Islet of Langerhans (tissue), 1 donor: ENCODE results near the gene BTBD1.

Experiments
- FAIRE-seq: peaks from one replicate; lab custom pipeline; 2011; peaks lifted over from hg19 to GRCh38; lab: Jason Lieb, UNC

BTBD1 gene

DNA sequence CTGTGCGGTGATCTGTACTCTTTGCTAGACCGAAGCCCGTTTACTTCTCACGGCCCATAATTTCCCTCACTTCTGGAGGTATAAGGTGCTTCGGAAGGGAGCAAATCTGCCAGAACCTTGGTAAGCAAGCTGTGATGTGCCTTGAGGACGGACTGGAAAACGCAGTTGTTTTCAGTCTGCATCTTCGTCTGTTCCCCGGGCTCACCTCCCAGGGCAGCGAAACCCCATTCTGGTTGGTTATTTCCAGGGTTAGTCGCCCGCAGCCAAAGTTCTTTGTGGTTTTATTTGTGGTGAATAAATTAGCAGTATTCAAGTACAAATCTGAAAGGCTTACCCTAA is 80.6 kb downstream of the BTBD1 start:
- no peak for FAIRE-seq

DNA sequence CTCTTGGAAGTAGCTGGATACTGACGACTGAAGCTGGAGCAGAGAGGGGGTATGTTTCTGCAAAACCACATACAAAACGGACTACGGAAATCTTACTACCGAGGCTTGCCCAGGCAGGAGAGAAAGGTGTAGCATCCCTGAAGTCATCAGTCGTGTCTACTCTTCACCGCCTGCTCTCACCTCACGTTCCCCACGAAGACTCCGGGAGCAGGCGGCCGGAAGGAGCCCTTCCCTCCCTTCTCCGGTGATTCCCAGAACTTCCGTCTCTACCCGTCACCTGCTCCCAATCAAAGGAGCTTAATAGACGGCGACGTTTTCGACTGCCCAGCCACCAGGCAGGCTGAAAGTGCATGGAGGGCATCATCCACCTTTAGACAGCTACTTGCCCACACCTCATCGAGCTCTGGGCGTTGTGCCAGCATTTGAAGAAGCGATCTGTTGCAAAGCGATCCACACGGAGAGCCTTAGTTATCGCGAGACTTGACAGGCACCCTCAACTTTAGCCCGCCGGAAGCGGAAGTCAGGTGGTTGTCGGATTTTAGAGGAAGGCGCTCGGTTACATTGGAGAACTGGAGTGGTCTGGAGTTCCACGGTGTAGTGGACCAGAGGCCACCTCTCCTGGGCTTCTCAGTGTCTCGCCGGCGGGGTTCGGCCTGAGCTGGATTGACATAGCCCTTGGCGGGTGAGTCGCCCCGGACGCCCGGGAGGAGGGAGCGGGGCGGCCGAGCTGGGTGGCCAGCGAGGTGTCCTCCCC is 81.2 kb downstream of the BTBD1 start, which contains the start of gene RAMAC:
RAMAC (plus strand) TSS at position 523 of the 754 bp plus-strand sequence. CDS start 2,809 bp downstream, outside the sequence.
- FAIRE-seq = peak; percentile 96

DNA sequence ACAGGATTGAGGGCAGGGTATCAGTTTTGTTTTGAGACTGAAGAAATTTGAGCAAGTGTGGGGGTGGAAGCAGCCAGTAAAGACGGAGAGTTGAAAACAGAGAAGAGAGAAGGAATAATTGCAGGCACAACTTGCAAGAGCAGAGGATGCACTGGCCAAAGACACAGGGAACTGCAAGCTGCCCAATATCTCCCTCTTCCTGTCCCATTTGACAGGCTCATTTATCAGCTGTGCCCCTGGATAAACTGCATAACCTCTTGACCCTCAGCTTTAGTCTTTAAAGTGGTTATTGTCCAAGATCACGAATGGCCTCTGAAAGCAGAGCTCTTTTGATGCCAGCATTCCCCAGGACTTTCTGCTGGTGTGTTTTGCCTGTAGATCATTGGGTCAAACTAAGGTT is 86.1 kb downstream of the BTBD1 start:
- FAIRE-seq = no peak

DNA sequence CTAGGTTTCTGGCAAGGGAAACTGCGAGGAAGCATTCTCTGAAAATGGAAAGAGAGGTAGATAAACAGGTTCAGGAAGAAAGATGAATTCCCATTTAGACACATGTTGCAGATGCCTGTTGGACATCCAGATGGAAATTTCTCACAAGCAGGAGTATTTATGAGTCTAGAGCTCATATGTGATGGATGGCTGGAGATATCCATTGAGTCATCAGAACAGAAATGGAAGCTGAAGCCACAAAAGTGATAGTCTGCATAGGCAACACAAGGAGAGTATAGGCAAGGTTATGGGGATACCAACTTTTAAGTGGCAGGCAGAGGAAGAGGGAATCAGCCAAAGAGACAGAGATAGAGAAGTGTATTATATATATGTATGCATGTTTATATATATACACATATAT is 87.3 kb downstream of the BTBD1 start:
- no peak for FAIRE-seq

DNA sequence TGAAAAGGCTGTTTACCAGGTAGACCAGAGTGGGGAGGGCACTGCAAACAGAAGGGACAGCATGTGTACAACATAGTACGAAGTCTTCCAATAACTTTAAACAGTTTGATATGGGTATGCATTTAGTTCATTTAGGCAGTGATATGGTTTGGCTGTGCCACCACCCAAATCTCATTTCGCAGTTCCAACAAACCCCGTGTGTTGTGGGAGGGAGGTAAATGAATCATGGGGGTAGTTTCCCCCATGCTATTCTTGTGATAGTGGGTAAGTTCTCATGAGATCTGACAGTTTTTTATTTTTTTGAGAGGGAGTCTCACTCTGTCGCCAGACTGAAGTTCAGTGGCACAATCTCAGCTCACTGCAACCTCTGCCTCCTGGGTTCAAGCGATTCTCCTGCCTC is 88.6 kb downstream of the BTBD1 start:
- no peak for FAIRE-seq

DNA sequence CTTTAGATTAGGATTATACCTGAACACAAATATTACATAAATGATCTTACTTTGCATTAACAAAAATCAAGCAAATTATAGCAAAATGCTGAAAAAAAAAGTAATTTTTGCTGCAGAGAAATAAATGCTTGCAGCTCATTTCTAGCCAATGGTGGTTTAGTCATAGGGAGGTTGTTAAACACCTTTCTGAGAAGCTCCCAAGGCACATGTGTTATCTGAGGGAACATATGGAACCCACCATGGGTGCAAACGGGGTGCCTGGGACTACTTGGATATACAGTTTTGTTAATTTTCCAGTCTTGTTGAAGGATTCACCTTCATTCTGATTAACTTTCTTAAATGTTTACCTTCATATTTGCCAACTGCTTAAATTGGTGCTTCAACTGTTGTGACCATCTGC is 90.0 kb downstream of the BTBD1 start:
- no peak for FAIRE-seq

DNA sequence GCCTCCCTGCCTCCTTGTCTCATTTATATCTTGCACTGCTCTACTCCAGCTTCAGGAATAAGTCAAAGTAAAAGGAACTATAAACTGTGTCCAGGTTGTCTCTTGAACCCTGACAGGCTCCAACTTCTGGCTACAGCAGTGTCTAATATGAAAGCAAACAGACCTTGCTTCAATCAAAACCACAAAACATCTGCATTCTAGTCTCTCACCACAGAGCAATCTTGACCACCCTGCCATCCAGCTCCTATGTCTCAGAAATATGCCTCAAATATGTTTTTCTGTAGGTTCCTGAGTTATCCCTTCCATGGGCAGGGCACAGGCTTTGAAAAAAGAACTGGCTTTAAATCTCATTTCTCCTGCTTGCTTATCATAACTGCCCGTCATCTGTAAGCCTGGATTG is 94.1 kb downstream of the BTBD1 start:
- no peak for FAIRE-seq

DNA sequence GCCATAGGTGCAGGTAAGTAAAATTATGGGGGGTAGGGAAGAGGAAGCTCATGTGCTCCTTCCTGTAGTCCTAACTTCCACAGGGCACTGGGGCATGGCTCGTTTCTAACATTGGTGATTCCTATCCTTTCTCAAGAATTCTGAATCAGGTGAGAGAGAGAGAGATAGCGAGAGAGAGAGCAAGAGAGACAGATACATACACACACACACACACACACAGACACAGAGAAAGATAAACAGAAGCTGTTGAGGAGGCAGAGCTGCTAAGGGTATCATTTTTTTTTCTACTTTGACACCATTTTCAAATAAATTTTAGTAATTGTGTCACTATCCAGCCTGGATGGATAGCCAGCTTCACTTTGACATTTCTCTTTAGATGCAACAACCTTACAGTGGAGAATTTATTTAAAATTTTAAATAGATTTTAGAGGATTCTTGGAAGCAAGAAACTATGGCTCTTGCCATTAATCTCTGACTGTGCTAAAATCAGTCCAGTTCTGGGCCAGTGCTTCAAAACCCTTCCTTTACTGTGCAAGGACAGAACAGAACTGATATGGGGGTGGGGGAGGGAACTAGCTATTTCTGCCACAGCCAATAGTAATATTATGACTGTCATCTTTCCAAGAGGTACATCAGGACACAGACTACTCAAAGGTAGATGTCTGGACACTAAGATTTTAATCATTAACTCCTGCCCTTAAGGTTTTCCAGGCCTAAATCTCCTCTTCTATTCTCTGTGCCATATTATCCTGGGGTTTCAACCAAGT is 95.7 kb downstream of the BTBD1 start:
- no peak for FAIRE-seq

DNA sequence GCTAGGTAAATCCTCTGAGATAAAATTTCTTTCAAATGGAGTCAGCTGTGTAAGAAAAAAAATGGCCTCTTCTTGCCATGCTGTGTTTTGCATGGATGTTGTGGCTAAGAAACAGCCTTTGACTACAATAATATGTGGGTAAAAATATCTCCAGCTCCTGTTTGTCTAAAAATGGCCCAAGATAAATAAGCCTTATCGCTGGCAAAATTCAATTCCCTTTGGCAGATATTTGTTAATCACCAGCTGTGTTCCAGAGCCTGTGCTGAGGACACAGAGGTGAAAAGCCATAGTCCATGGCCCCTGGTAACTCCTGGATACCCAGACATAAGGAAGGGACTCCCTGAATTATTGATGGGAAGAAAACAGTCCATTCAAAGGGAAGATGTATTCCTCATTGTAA is 96.4 kb downstream of the BTBD1 start:
- FAIRE-seq = no peak

DNA sequence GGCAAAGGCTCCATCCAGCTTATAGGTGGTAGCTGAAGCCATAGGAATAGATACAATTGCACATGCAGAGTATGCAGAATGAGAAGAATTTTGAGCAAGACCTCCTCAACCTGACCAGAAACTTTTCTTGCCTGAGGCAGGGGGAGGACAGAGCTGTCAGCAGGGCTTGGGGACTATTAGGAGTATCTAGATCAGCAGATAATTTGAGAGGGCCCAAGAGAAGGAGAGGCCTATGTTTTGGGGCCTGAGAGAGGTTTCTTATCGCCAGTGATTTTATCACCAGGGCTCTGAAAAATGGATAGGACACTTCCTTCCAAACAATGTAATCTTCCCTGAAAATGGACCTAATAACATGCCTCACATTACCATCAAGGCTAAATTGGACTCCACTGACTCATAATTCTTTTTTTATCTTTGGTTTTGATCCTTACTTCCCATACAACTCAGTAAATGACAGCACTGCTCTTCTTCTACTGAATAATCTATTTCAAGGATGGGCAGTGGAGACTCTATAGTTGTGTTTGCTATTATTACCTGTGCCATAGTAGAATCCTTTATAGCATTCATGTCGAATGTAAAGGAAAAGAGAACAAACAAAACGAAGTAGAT is 96.9 kb downstream of the BTBD1 start:
- FAIRE-seq = no peak

GRCh38 chr15:82969353-82969752 is 97.7 kb downstream of the BTBD1 start:
- FAIRE-seq = no peak

DNA sequence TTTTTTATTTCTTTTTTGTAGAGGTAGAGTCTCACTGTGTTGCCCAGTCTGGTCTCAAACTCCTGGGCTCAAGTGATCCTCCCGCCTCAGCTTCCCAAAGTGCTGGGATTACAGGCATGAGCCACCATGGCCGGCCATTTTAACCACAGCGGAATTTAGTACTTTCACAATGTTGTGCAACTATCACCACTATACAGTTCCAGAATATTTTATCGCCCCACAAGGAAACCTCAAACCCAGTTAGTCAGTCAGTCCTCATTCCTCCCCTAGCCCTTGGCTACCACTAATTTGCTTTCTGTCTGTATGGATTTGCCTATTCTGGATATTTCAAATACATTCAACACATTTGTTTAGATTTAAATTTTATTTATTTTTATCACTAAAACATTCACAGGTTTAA is 99.0 kb downstream of the BTBD1 start:
- no peak for FAIRE-seq

DNA sequence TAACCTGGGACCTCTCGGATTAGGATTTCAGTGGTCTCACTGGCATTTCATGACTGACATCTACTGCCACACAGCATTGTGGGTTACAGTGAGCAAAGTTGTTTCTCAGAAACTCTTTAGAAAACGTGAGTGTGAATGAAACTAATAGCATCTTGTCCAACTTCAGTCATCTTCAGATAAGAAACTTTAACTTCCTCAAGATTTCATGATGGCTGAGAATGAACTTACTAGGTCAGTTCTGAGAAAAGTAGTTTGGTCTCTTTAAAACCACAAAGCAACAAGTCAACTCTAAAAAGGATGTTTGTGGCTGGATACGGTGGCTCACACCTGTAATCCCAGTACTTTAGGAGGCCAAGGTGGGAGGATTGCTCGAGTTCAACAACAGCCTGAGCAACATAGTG is 100.4 kb downstream of the BTBD1 start:
- FAIRE-seq = no peak
